ENCODE data around the gene CCDC102B.

Gene CCDC102B

DNA sequence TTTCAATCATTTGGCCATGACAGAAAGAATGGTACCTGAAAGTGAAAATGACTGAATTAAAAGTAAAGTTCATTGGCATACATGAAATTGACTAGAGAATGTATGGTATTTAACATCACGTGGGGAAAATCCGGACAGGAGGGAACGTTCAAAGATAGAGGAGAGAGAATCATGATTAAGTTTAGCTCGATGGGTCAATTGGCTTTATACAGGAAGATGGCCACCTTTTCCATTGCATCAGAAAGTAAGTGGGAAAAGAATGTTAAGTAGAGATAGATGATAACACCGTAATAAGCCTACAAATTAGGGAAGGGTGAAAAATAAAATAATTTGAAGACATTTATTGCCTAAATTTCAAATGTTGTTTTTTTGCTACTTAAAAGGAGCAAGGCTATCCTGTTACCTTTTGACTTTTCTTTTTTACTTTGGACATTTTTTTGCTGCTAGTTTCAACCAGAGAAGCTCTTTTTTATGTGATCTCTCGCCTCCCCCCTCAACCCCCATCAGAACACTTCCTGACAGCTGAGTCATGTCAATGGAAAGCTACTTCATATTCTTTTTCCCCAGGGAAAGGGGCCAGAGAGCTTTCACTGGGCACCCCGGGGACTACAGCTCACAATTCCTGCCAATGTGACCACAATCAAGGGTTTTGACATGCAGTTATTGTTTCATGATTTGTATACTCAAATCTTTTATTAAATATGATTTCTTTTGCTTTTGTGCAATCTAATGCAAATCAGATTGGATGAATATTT is 767 bp upstream of the CCDC102B start:
- Histone ChIP-seq H3K14ac (ENCODE audit: low read length) (no peak overlapping the region), H2AFZ (ENCODE audit: insufficient read depth, low read length, poor library complexity) (no peak overlapping the region), H4K91ac (ENCODE audit: low read depth, low read length) (no peak overlapping the region), H3K4me1 (ENCODE audit: control insufficient read depth in 1 of 2, insufficient read depth in 2 of 2, low read length in 2 of 2) (no peaks in the 10 kb centered on the region), H3K79me2 (ENCODE audit: control insufficient read depth, insufficient read depth, low read length, poor library complexity) (no peaks in the 10 kb centered on the region), H4K8ac (ENCODE audit: low read depth, low read length) (no peak overlapping the region), H3K9me3 (ENCODE audit: insufficient read depth, low read depth, low read length) (no peaks in the 10 kb centered on the region), H2BK5ac (ENCODE audit: low read depth, low read length, poor library complexity) (no peak overlapping the region), H4K12ac (ENCODE audit: low read depth, low read length) (no peak overlapping the region), H3K23ac (ENCODE audit: low read length) (no peak overlapping the region), H3K9ac (ENCODE audit: low read length) (no peak overlapping the region), H2BK120ac (ENCODE audit: insufficient read depth, low read length, poor library complexity) (no peak overlapping the region), H3K79me1 (ENCODE audit: low read length) (no peaks in the 10 kb centered on the region), H3K18ac (ENCODE audit: low read length) (no peak overlapping the region), H2BK12ac (ENCODE audit: low read length) (no peak overlapping the region), H3K36me3 (ENCODE audit: control insufficient read depth in 1 of 2, insufficient read depth in 2 of 2, low read length in 2 of 2) (no peaks in the 10 kb centered on the region), H2AK5ac (ENCODE audit: low read length) (no peak overlapping the region), H3K27me3 (ENCODE audit: insufficient read depth, low read length) (no peaks in the 10 kb centered on the region), H3K4me3 (ENCODE audit: low read depth, low read length) (no peak overlapping the region), H3K4me2 (ENCODE audit: low read length) (no peak overlapping the region), H3K4ac (ENCODE audit: low read depth, low read length) (no peak overlapping the region), H3K27ac (ENCODE audit: low read depth, low read length) (no peak overlapping the region)
- 100% methylated on average over 1 of the region's 7 CpGs for WGBS (ENCODE audit: extremely low coverage, insufficient coverage, insufficient read length)
- DNase-seq = no peak

DNA sequence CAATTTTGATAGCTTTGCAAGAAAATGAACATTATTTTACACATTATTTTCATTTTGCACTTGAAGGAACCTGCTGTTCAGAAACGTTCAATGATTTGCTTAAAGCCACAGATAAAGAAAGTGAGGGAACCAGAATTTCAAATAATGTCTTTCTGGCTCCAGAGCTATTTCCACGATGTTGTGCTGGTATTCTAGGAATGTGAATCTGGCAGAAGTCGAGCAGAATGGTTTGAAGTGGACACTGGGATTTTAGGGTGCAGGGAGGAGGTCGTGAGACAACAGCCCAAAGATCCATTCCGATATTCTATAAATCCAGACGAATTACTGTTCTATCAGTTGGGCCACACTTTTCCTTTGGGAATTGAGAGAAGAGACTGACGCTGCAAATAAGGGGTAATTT is 2.2 kb downstream of the CCDC102B start:
- Histone ChIP-seq H2AFZ (ENCODE audit: insufficient read depth, low read length, poor library complexity) (no peak overlapping the region), H3K27me3 (ENCODE audit: insufficient read depth, low read length) (no peaks in the 10 kb centered on the region), H3K4me2 (ENCODE audit: low read length) (peak overlapping the region; percentile 13), H3K4me1 (ENCODE audit: control insufficient read depth in 1 of 2, insufficient read depth in 2 of 2, low read length in 2 of 2) (peaks cover 0 to 2% of the 10 kb centered on the region in 2 experiments), H4K91ac (ENCODE audit: low read depth, low read length) (no peak overlapping the region), H4K8ac (ENCODE audit: low read depth, low read length) (no peak overlapping the region), H3K23ac (ENCODE audit: low read length) (no peak overlapping the region), H4K12ac (ENCODE audit: low read depth, low read length) (no peak overlapping the region), H3K4me3 (ENCODE audit: low read depth, low read length) (no peak overlapping the region), H3K9me3 (ENCODE audit: insufficient read depth, low read depth, low read length) (no peaks in the 10 kb centered on the region), H3K36me3 (ENCODE audit: control insufficient read depth in 1 of 2, insufficient read depth in 2 of 2, low read length in 2 of 2) (no peaks in the 10 kb centered on the region), H3K27ac (ENCODE audit: low read depth, low read length) (no peak overlapping the region), H3K9ac (ENCODE audit: low read length) (no peak overlapping the region), H3K14ac (ENCODE audit: low read length) (no peak overlapping the region), H3K18ac (ENCODE audit: low read length) (no peak overlapping the region), H3K79me1 (ENCODE audit: low read length) (no peaks in the 10 kb centered on the region), H2BK12ac (ENCODE audit: low read length) (no peak overlapping the region), H3K79me2 (ENCODE audit: control insufficient read depth, insufficient read depth, low read length, poor library complexity) (no peaks in the 10 kb centered on the region), H2BK5ac (ENCODE audit: low read depth, low read length, poor library complexity) (no peak overlapping the region), H3K4ac (ENCODE audit: low read depth, low read length) (no peak overlapping the region), H2BK120ac (ENCODE audit: insufficient read depth, low read length, poor library complexity) (no peak overlapping the region), H2AK5ac (ENCODE audit: low read length) (no peak overlapping the region)
- WGBS (ENCODE audit: extremely low coverage, insufficient coverage, insufficient read length) = no CpG with 5 or more reads among the region's 7 CpGs
- DNase-seq = no peak

DNA sequence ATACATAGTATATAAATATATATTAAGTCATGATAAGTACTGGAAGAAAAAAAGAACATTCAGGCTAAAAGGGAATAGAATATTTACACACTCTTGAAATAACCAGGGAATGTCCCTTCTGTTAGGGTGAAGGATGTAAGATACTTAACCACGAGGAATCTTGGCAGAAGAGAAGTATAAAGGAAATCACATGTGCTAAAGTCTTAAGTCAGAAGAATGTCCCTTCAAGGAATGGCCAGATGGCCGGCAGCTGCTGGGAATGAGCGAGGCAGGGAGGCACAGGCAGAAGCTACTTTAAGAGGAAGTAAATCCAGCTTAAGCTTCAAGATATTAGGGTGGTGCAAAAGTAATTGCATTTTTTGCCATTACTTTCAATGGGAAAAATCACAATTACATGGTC is 5.5 kb downstream of the CCDC102B start:
- H2AFZ ChIP-seq (ENCODE audit: insufficient read depth, low read length, poor library complexity) = no peak overlapping the region
- no peak overlapping the region for H3K23ac ChIP-seq (ENCODE audit: low read length)
- no peak overlapping the region for H3K4me3 ChIP-seq (ENCODE audit: low read depth, low read length)
- H4K91ac ChIP-seq (ENCODE audit: low read depth, low read length) = no peak overlapping the region
- DNase-seq = no peak
- no peak overlapping the region for H4K8ac ChIP-seq (ENCODE audit: low read depth, low read length)
- H3K79me2 ChIP-seq (ENCODE audit: control insufficient read depth, insufficient read depth, low read length, poor library complexity) = no peaks in the 10 kb centered on the region
- no peak overlapping the region for H3K18ac ChIP-seq (ENCODE audit: low read length)
- H4K12ac ChIP-seq (ENCODE audit: low read depth, low read length) = no peak overlapping the region
- H2BK12ac ChIP-seq (ENCODE audit: low read length) = no peak overlapping the region
- no peak overlapping the region for H3K14ac ChIP-seq (ENCODE audit: low read length)
- H3K9ac ChIP-seq (ENCODE audit: low read length) = no peak overlapping the region
- H2BK120ac ChIP-seq (ENCODE audit: insufficient read depth, low read length, poor library complexity) = no peak overlapping the region
- no CpG with 5 or more reads among the region's 3 CpGs for WGBS (ENCODE audit: extremely low coverage, insufficient coverage, insufficient read length)
- H3K9me3 ChIP-seq (ENCODE audit: insufficient read depth, low read depth, low read length) = no peaks in the 10 kb centered on the region
- H3K36me3 ChIP-seq (ENCODE audit: control insufficient read depth in 1 of 2, insufficient read depth in 2 of 2, low read length in 2 of 2) = no peaks in the 10 kb centered on the region
- H2AK5ac ChIP-seq (ENCODE audit: low read length) = no peak overlapping the region
- H3K4me1 ChIP-seq (ENCODE audit: control insufficient read depth in 1 of 2, insufficient read depth in 2 of 2, low read length in 2 of 2) = peaks cover 0 to 2% of the 10 kb centered on the region in 2 experiments
- no peak overlapping the region for H2BK5ac ChIP-seq (ENCODE audit: low read depth, low read length, poor library complexity)
- no peaks in the 10 kb centered on the region for H3K27me3 ChIP-seq (ENCODE audit: insufficient read depth, low read length)
- H3K27ac ChIP-seq (ENCODE audit: low read depth, low read length) = no peak overlapping the region
- H3K4ac ChIP-seq (ENCODE audit: low read depth, low read length) = no peak overlapping the region
- H3K79me1 ChIP-seq (ENCODE audit: low read length) = no peaks in the 10 kb centered on the region
- H3K4me2 ChIP-seq (ENCODE audit: low read length) = no peak overlapping the region

DNA sequence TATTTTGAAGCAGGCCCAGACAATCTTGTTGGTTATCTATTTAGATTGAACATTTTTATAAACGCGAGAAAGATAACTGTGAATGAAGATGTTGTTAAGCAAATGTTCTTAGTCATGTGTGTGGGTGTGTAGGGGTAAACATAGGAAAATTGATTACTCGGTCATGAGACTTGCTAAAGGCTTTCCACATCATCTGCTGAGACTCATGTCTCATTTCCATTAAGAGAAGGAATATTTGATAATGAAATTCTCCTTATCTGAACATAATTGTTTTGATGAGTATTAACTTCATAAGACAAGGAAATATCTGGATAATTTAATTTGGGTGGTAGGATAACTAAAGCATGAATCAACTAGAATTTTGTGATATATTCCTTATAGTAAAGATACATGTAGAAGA is 19.7 kb downstream of the CCDC102B start:
- no peak overlapping the region for H2BK5ac ChIP-seq (ENCODE audit: low read depth, low read length, poor library complexity)
- H3K27me3 ChIP-seq (ENCODE audit: insufficient read depth, low read length) = no peaks in the 10 kb centered on the region
- H3K9me3 ChIP-seq (ENCODE audit: insufficient read depth, low read depth, low read length) = no peaks in the 10 kb centered on the region
- no peak overlapping the region for H3K27ac ChIP-seq (ENCODE audit: low read depth, low read length)
- H4K91ac ChIP-seq (ENCODE audit: low read depth, low read length) = no peak overlapping the region
- no CpG with 5 or more reads among the region's 3 CpGs for WGBS (ENCODE audit: extremely low coverage, insufficient coverage, insufficient read length)
- no peak overlapping the region for H3K4me2 ChIP-seq (ENCODE audit: low read length)
- DNase-seq = no peak
- H3K23ac ChIP-seq (ENCODE audit: low read length) = no peak overlapping the region
- H3K18ac ChIP-seq (ENCODE audit: low read length) = no peak overlapping the region
- H3K4ac ChIP-seq (ENCODE audit: low read depth, low read length) = no peak overlapping the region
- H3K9ac ChIP-seq (ENCODE audit: low read length) = no peak overlapping the region
- H3K36me3 ChIP-seq (ENCODE audit: control insufficient read depth in 1 of 2, insufficient read depth in 2 of 2, low read length in 2 of 2) = no peaks in the 10 kb centered on the region
- no peak overlapping the region for H4K12ac ChIP-seq (ENCODE audit: low read depth, low read length)
- no peaks in the 10 kb centered on the region for H3K79me1 ChIP-seq (ENCODE audit: low read length)
- no peak overlapping the region for H3K4me3 ChIP-seq (ENCODE audit: low read depth, low read length)
- H4K8ac ChIP-seq (ENCODE audit: low read depth, low read length) = no peak overlapping the region
- H3K14ac ChIP-seq (ENCODE audit: low read length) = no peak overlapping the region
- H2AFZ ChIP-seq (ENCODE audit: insufficient read depth, low read length, poor library complexity) = no peak overlapping the region
- H3K79me2 ChIP-seq (ENCODE audit: control insufficient read depth, insufficient read depth, low read length, poor library complexity) = no peaks in the 10 kb centered on the region
- H2BK12ac ChIP-seq (ENCODE audit: low read length) = no peak overlapping the region
- H3K4me1 ChIP-seq (ENCODE audit: control insufficient read depth in 1 of 2, insufficient read depth in 2 of 2, low read length in 2 of 2) = no peaks in the 10 kb centered on the region
- H2AK5ac ChIP-seq (ENCODE audit: low read length) = no peak overlapping the region
- no peak overlapping the region for H2BK120ac ChIP-seq (ENCODE audit: insufficient read depth, low read length, poor library complexity)

Data from trophoblast cell (in vitro differentiated cells and primary cell).